Osteocyte (in vitro differentiated cells): ENCODE results near the gene PRR36. TPM values are rescaled to one million over a fixed set of nuclear protein-coding genes. Genes with fewer than 3 reads are reported as not detected.

Source experiments
- DNase-seq: peaks from one replicate; pipeline ENCODE4 v3.0.0; 2021; ENCODE audit warnings: mixed read lengths; ENCODE audit not compliant: unreplicated experiment; ENCODE audit errors: extremely low spot score
- H3K27ac Mint-ChIP-seq: one replicate; pipeline ENCODE4 v1.8.0; 2021; ENCODE audit warnings: mild to moderate bottlenecking, mixed read lengths; ENCODE audit not compliant: unreplicated experiment
- H3K27me3 Mint-ChIP-seq: one replicate; pipeline ENCODE4 v1.8.0; 2021; ENCODE audit warnings: mixed read lengths; ENCODE audit not compliant: unreplicated experiment
- H3K36me3 Mint-ChIP-seq: one replicate; pipeline ENCODE4 v1.8.0; 2021; ENCODE audit warnings: mixed read lengths; ENCODE audit not compliant: unreplicated experiment
- H3K4me1 Mint-ChIP-seq: one replicate; pipeline ENCODE4 v1.8.0; 2021; ENCODE audit warnings: mixed read lengths; ENCODE audit not compliant: unreplicated experiment
- H3K4me3 Mint-ChIP-seq: one replicate; pipeline ENCODE4 v1.8.0; 2021; ENCODE audit warnings: mild to moderate bottlenecking, moderate library complexity, mixed read lengths; ENCODE audit not compliant: unreplicated experiment
- H3K9me3 Mint-ChIP-seq: one replicate; pipeline ENCODE4 v1.8.0; 2021; ENCODE audit warnings: mixed read lengths; ENCODE audit not compliant: unreplicated experiment
- total RNA-seq: library from RNA; stranded (reverse); gene quantifications from 2 replicates; pipeline ENCODE4 v1.2.1, GENCODE V29; 2021
- TF ChIP-seq, protein P1 (sequence below): fragments of 200-600 bp; sonication (generic); IDR thresholded peaks from 2 replicates; pipeline ENCODE4 v1.5.0; 2021; ENCODE audit warnings: antibody characterized with exemption, mild to moderate bottlenecking, moderate library complexity

The PRR36 gene
- total RNA-seq, 1 donor from 2014 or later: 0.51 TPM

DNA sequence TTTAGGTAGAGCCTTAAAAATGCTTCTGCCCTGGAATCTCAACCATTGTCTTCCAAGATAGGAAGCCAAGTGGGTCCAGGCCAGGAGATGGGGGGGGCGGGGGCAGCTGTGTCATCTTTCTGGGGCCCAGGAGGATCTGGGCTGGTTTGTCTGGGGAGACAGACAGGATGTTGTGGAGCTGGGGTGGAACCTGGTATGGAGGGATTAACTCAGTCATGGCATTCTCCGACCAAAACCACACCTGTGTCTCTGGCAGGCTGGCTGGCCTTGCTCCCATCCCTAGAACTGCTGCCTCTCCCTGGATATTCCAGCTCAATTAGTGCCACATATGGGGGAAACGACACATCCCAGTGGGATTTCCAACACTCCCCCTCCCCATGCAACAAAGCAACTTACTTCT, 26.7 kb upstream of the PRR36 start:
- Mint-ChIP-seq H3K27ac (no peak overlapping the region), H3K9me3 (no peaks in the 10 kb centered on the region), H3K4me3 (no peak overlapping the region), H3K4me1 (peaks cover 22% of the 10 kb centered on the region), H3K27me3 (no peaks in the 10 kb centered on the region), H3K36me3 (peaks cover 5% of the 10 kb centered on the region)
- no peak for DNase-seq
- TF ChIP-seq, protein P1, sequence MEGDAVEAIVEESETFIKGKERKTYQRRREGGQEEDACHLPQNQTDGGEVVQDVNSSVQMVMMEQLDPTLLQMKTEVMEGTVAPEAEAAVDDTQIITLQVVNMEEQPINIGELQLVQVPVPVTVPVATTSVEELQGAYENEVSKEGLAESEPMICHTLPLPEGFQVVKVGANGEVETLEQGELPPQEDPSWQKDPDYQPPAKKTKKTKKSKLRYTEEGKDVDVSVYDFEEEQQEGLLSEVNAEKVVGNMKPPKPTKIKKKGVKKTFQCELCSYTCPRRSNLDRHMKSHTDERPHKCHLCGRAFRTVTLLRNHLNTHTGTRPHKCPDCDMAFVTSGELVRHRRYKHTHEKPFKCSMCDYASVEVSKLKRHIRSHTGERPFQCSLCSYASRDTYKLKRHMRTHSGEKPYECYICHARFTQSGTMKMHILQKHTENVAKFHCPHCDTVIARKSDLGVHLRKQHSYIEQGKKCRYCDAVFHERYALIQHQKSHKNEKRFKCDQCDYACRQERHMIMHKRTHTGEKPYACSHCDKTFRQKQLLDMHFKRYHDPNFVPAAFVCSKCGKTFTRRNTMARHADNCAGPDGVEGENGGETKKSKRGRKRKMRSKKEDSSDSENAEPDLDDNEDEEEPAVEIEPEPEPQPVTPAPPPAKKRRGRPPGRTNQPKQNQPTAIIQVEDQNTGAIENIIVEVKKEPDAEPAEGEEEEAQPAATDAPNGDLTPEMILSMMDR: no peak

DNA sequence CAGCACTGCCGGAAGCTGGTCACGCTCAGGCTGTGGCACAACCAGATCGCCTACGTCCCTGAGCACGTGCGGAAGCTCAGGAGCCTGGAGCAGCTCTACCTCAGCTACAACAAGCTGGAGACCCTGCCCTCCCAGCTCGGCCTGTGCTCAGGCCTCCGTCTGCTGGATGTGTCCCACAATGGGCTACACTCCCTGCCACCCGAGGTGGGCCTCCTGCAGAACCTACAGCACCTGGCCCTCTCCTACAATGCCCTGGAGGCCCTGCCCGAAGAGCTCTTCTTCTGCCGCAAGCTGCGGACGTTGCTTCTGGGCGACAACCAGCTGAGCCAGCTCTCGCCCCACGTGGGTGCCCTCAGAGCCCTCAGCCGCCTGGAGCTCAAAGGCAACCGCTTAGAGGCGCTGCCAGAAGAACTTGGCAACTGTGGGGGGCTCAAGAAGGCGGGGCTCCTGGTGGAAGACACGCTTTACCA, 26.2 kb upstream of the PRR36 start:
- Mint-ChIP-seq H3K4me3 (no peak overlapping the region), H3K36me3 (peaks cover 5% of the 10 kb centered on the region), H3K27me3 (no peaks in the 10 kb centered on the region), H3K27ac (no peak overlapping the region), H3K4me1 (peaks cover 18% of the 10 kb centered on the region), H3K9me3 (no peaks in the 10 kb centered on the region)
- DNase-seq: no peak
- TF ChIP-seq, protein P1: no peak

DNA sequence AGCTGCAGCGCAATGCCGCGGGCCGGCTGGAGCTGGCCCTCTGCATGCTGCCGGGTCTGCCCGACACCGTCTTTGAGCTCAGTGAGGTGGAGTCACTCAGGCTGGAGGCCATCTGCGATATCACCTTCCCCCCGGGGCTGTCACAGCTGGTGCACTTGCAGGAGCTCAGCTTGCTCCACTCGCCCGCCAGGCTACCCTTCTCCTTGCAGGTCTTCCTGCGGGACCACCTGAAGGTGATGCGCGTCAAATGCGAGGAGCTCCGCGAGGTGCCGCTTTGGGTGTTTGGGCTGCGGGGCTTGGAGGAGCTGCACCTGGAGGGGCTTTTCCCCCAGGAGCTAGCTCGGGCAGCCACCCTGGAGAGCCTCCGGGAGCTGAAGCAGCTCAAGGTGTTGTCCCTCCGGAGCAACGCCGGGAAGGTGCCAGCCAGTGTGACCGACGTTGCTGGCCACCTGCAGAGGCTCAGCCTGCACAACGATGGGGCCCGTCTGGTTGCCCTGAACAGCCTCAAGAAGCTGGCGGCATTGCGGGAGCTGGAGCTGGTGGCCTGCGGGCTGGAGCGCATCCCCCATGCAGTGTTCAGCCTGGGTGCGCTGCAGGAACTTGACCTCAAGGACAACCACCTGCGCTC, 25.7 kb upstream of the PRR36 start:
- no peaks in the 10 kb centered on the region for H3K27me3 Mint-ChIP-seq
- no peaks in the 10 kb centered on the region for H3K9me3 Mint-ChIP-seq
- no peak overlapping the region for H3K4me3 Mint-ChIP-seq
- no peak for DNase-seq
- peaks cover 14% of the 10 kb centered on the region for H3K4me1 Mint-ChIP-seq
- no peak overlapping the region for H3K27ac Mint-ChIP-seq
- peaks cover 5% of the 10 kb centered on the region for H3K36me3 Mint-ChIP-seq
- TF ChIP-seq, protein P1: no peak

DNA sequence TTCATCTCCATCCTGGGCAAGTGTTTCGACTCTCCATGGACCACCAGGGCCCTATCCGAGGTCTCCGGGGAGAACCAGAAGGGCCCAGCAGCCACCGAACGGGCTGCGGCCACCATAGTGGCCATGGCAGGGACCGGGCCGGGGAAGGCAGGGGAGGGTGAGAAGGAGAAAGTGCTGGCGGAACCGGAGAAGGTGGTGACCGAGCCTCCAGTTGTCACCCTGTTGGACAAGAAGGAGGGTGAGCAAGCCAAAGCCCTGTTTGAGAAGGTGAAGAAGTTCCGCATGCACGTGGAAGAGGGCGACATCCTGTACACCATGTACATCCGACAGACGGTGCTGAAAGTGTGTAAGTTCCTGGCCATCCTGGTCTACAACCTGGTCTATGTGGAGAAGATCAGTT, 24.8 kb upstream of the PRR36 start:
- Mint-ChIP-seq H3K27me3 (no peaks in the 10 kb centered on the region), H3K27ac (no peak overlapping the region), H3K9me3 (no peaks in the 10 kb centered on the region), H3K36me3 (peaks cover 5% of the 10 kb centered on the region), H3K4me1 (peaks cover 8% of the 10 kb centered on the region), H3K4me3 (no peak overlapping the region)
- TF ChIP-seq, protein P1: no peak
- DNase-seq: no peak

DNA sequence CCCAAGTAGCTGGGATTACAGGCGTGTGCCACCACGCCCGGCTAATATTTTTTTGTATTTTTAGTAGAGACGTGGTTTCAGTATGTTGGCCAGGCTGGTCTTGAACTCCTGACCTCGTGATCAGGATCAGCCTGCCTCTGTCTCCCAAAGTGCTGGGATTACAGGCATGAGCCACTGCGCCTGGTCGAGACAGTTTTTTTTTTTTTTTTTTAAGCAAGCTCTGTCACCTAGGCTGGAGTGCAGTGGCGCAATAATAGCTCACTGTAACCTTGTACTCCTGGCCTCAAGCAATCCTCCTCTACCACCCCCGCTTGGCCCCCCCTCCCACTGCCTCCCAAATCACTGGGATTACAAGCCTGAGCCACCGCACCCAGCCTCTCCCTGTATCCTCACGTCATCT, 23.1 kb upstream of the PRR36 start:
- H3K4me1 Mint-ChIP-seq: no peaks in the 10 kb centered on the region
- H3K27ac Mint-ChIP-seq: no peak overlapping the region
- no peaks in the 10 kb centered on the region for H3K27me3 Mint-ChIP-seq
- TF ChIP-seq, protein P1: no peak
- H3K4me3 Mint-ChIP-seq: no peak overlapping the region
- H3K9me3 Mint-ChIP-seq: no peaks in the 10 kb centered on the region
- peaks cover 5% of the 10 kb centered on the region for H3K36me3 Mint-ChIP-seq
- DNase-seq: no peak
